HEK293 (cell line): ENCODE data around the gene CADM3.

ENCODE experiments used
- BCL11A ChIP-seq: fragments of 450-650 bp; formaldehyde crosslinking; IDR thresholded peaks from 2 replicates; pipeline ENCODE4 v1.5.1; 2016; ENCODE audit warnings: low read depth, missing biosample characterization, missing genetic modification characterization
- KLF9 ChIP-seq: fragments of 450-650 bp; formaldehyde crosslinking; IDR thresholded peaks from 2 replicates; pipeline ENCODE4 v1.5.1; 2016; ENCODE audit warnings: missing biosample characterization, missing genetic modification characterization, low read depth
- MEIS1 ChIP-seq: sonication (generic); formaldehyde crosslinking; IDR thresholded peaks from 2 replicates; pipeline ENCODE4 v1.8.1; 2022; ENCODE audit warnings: missing genetic modification reagents, mild to moderate bottlenecking, borderline replicate concordance
- ZBTB26 ChIP-seq: fragments of 450-650 bp; formaldehyde crosslinking; optimal IDR thresholded peaks from 2 replicates; pipeline ENCODE3; 2016; ENCODE audit warnings: missing biosample characterization, mild to moderate bottlenecking, missing genetic modification characterization
- ZBTB7A ChIP-seq: fragments of 450-650 bp; formaldehyde crosslinking; IDR thresholded peaks from 2 replicates; pipeline ENCODE4 v1.5.1; 2016; ENCODE audit warnings: low read depth, missing biosample characterization, missing genetic modification characterization
- ZBTB8A ChIP-seq: fragments of 450-650 bp; formaldehyde crosslinking; IDR thresholded peaks from 2 replicates; pipeline ENCODE4 v1.5.1; 2016; ENCODE audit warnings: missing biosample characterization, missing genetic modification characterization
- ZNF121 ChIP-seq: fragments of 450-650 bp; formaldehyde crosslinking; IDR thresholded peaks from 2 replicates; pipeline ENCODE4 v1.5.1; 2016; ENCODE audit warnings: missing biosample characterization, missing genetic modification characterization
- ZNF155 ChIP-seq: fragments of 450-650 bp; formaldehyde crosslinking; IDR thresholded peaks from 2 replicates; pipeline ENCODE4 v1.5.1; 2016; ENCODE audit warnings: missing biosample characterization, missing genetic modification characterization
- ZNF274 ChIP-seq, 2 experiments: fragments of 200-500 bp in 1 of 2; fragments of 450-650 bp in 1 of 2; sonication (Bioruptor generic) in 1 of 2; formaldehyde crosslinking in 1 of 2; IDR thresholded peaks; 2 replicates each; pipeline versions ENCODE4 v1.5.1 to v1.6.1; 2014 to 2016; ENCODE audit warnings: borderline replicate concordance in 1 of 2, inconsistent platforms in 1 of 2, low read length in 1 of 2, missing biosample characterization in 1 of 2, missing genetic modification characterization in 1 of 2
- ZNF548 ChIP-seq: fragments of 450-650 bp; formaldehyde crosslinking; IDR thresholded peaks from 2 replicates; pipeline ENCODE4 v1.5.1; 2016; ENCODE audit warnings: missing biosample characterization, missing genetic modification characterization
- ZNF596 ChIP-seq: fragments of 450-650 bp; IDR thresholded peaks from 2 replicates; pipeline ENCODE4 v1.5.0; 2018; ENCODE audit warnings: missing biosample characterization, mild to moderate bottlenecking, missing genetic modification characterization, moderate library complexity
- ZNF747 ChIP-seq: fragments of 450-650 bp; formaldehyde crosslinking; IDR thresholded peaks from 2 replicates; pipeline ENCODE4 v1.5.1; 2016; ENCODE audit warnings: missing biosample characterization, missing genetic modification characterization
- TF ChIP-seq, protein P1 (sequence below): fragments of 450-650 bp; formaldehyde crosslinking; IDR thresholded peaks from 2 replicates; pipeline ENCODE4 v1.5.1; 2016; ENCODE audit warnings: missing biosample characterization, missing genetic modification characterization

- TF ChIP-seq, protein P1, sequence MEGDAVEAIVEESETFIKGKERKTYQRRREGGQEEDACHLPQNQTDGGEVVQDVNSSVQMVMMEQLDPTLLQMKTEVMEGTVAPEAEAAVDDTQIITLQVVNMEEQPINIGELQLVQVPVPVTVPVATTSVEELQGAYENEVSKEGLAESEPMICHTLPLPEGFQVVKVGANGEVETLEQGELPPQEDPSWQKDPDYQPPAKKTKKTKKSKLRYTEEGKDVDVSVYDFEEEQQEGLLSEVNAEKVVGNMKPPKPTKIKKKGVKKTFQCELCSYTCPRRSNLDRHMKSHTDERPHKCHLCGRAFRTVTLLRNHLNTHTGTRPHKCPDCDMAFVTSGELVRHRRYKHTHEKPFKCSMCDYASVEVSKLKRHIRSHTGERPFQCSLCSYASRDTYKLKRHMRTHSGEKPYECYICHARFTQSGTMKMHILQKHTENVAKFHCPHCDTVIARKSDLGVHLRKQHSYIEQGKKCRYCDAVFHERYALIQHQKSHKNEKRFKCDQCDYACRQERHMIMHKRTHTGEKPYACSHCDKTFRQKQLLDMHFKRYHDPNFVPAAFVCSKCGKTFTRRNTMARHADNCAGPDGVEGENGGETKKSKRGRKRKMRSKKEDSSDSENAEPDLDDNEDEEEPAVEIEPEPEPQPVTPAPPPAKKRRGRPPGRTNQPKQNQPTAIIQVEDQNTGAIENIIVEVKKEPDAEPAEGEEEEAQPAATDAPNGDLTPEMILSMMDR (tag by site-specific recombination): no peak
- TF ChIP-seq ZNF155 (tag by site-specific recombination) (no peak), ZBTB26 (no peak), ZNF548 (no peak), ZNF747 (tag by site-specific recombination) (no peak), KLF9 (no peak), ZBTB8A (tag by site-specific recombination) (no peak), MEIS1 (no peak), ZNF274 (IDR thresholded peaks at IDR 0.05; ENCODE audit: low read length) (no peak), ZNF274 (tag by site-specific recombination; IDR thresholded peaks at IDR 0.05; ENCODE audit: borderline replicate concordance) (no peak), ZNF596 (tag by site-specific recombination) (no peak), BCL11A (no peak), ZBTB7A (tag by site-specific recombination) (no peak), ZNF121 (no peak)
These were observed 9.1 kb downstream of the CADM3 start for GRCh38 chr1:159180516-159180915.
